Measurements from ENCODE around the gene RCC1. TPM values are rescaled to one million over a fixed set of nuclear protein-coding genes. Genes with fewer than 3 reads are reported as not detected.

The RCC1 gene
- total RNA-seq, 1 experiment from 2014 or later: 103 TPM

DNA sequence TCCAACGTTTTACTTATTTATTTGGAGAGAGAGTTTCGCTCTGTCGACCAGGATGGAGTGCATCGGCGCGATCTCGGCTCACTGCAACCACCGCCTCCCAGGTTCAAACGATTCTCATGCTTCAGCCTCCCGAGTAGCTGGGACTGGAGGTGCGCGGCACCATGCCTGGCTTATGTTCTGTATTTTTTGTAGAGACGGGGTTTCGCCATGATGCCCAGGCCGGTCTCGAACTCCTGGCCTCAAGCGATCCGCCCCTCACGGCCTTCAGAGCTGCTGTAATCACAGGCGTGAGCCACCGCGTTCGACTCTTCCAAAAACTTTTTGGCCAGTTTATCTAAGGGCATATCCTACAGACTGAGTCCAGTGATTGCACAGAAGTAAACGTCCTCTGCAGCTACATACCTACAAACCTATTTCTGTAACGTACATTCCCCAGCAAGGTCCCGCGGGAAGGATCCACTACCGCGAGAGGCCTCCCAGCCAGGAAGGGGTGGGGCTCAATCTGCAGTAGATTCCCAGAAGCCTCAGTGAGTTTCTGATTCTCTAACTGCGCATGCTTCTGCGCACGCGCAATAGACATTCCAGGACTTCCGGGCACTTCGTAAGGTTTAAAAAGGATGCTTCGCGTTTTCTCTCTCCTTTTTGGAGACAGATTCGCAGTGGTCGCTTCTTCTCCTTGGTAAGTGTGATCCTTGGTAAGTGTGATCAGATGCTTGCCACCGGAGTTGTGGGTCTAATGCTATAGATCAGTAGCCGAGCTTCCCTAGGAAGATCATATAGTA is at the start of gene RCC1 (continued):
- TF ChIP-seq, protein P1, sequence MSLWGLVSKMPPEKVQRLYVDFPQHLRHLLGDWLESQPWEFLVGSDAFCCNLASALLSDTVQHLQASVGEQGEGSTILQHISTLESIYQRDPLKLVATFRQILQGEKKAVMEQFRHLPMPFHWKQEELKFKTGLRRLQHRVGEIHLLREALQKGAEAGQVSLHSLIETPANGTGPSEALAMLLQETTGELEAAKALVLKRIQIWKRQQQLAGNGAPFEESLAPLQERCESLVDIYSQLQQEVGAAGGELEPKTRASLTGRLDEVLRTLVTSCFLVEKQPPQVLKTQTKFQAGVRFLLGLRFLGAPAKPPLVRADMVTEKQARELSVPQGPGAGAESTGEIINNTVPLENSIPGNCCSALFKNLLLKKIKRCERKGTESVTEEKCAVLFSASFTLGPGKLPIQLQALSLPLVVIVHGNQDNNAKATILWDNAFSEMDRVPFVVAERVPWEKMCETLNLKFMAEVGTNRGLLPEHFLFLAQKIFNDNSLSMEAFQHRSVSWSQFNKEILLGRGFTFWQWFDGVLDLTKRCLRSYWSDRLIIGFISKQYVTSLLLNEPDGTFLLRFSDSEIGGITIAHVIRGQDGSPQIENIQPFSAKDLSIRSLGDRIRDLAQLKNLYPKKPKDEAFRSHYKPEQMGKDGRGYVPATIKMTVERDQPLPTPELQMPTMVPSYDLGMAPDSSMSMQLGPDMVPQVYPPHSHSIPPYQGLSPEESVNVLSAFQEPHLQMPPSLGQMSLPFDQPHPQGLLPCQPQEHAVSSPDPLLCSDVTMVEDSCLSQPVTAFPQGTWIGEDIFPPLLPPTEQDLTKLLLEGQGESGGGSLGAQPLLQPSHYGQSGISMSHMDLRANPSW (CRISPR knock-in tag; conservative IDR thresholded peaks at IDR 0.05; ENCODE audit: low read depth): no peak
- no peak for TF ChIP-seq GTF2I (CRISPR knock-in tag; conservative IDR thresholded peaks at IDR 0.05)
- no peak for TF ChIP-seq IRF2 (CRISPR knock-in tag; IDR thresholded peaks at IDR 0.05; ENCODE audit: borderline replicate concordance, low read depth)
- TF ChIP-seq ZNF121 (CRISPR knock-in tag; IDR thresholded peaks at IDR 0.05): no peak
- TF ChIP-seq NR1H2 (CRISPR knock-in tag; IDR thresholded peaks at IDR 0.05): no peak
- TF ChIP-seq RELA (CRISPR knock-in tag; IDR thresholded peaks at IDR 0.05; ENCODE audit: borderline replicate concordance): no peak
- no peak for TF ChIP-seq JUN (CRISPR knock-in tag; IDR thresholded peaks at IDR 0.05)
- no peak for TF ChIP-seq ATF1 (CRISPR knock-in tag; IDR thresholded peaks at IDR 0.05)
- TF ChIP-seq ERG (CRISPR knock-in tag; IDR thresholded peaks at IDR 0.05): no peak
- TF ChIP-seq ETV6 (CRISPR knock-in tag; IDR thresholded peaks at IDR 0.05): no peak
- TF ChIP-seq AFF4 (CRISPR knock-in tag; IDR thresholded peaks at IDR 0.05; ENCODE audit: borderline replicate concordance): no peak; the same call in 1 of the 2 replicates
- TF ChIP-seq CREM (CRISPR knock-in tag; IDR thresholded peaks at IDR 0.05): 0 out of 2 replicates have a peak, but pooled peaks have one; percentile 33
- TF ChIP-seq, protein P2, sequence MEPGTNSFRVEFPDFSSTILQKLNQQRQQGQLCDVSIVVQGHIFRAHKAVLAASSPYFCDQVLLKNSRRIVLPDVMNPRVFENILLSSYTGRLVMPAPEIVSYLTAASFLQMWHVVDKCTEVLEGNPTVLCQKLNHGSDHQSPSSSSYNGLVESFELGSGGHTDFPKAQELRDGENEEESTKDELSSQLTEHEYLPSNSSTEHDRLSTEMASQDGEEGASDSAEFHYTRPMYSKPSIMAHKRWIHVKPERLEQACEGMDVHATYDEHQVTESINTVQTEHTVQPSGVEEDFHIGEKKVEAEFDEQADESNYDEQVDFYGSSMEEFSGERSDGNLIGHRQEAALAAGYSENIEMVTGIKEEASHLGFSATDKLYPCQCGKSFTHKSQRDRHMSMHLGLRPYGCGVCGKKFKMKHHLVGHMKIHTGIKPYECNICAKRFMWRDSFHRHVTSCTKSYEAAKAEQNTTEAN (CRISPR knock-in tag; IDR thresholded peaks at IDR 0.05): 0 out of 2 replicates have a peak, but pooled peaks have one; percentile 18
- TF ChIP-seq JAZF1 (CRISPR knock-in tag; IDR thresholded peaks at IDR 0.05): 0 out of 2 replicates have a peak, but pooled peaks have one; percentile 69
- no peak for TF ChIP-seq MXD4 (CRISPR knock-in tag; IDR thresholded peaks at IDR 0.05; ENCODE audit: borderline replicate concordance)

GRCh38 chr1:28456078-28456477 is 49.8 kb upstream of the RCC1 start:
- no peaks in the 10 kb centered on the region for H3K27me3 Mint-ChIP-seq (ENCODE audit: low read depth)
- peaks cover 13% of the 10 kb centered on the region for H3K36me3 Mint-ChIP-seq
- H3K9me3 Mint-ChIP-seq: no peaks in the 10 kb centered on the region
- peak overlapping the region; percentile 81 for H3K27ac Mint-ChIP-seq
- ChIA-PET POLR2A (no interaction called here), CTCF (no interaction called here)
- DNase-seq (ENCODE audit: low spot score): no peak
- peaks cover 14% of the 10 kb centered on the region for H3K4me1 Mint-ChIP-seq
- no peak overlapping the region for H3K4me3 Mint-ChIP-seq
- ATAC-seq: no peak
- TF ChIP-seq ETV6 (CRISPR knock-in tag; IDR thresholded peaks at IDR 0.05) (no peak), NR1H2 (CRISPR knock-in tag; IDR thresholded peaks at IDR 0.05) (no peak), SP1 (CRISPR knock-in tag; conservative IDR thresholded peaks at IDR 0.05) (no peak), JUN (CRISPR knock-in tag; IDR thresholded peaks at IDR 0.05) (no peak), HMGXB4 (CRISPR knock-in tag; IDR thresholded peaks at IDR 0.05) (no peak), SMAD3 (CRISPR knock-in tag; IDR thresholded peaks at IDR 0.05; ENCODE audit: borderline replicate concordance) (no peak), IRF2 (CRISPR knock-in tag; IDR thresholded peaks at IDR 0.05; ENCODE audit: borderline replicate concordance, low read depth) (no peak), KAT7 (CRISPR knock-in tag; IDR thresholded peaks at IDR 0.05; ENCODE audit: borderline replicate concordance) (no peak), CBFB (CRISPR knock-in tag; IDR thresholded peaks at IDR 0.05; ENCODE audit: low read depth) (no peak)
- TF ChIP-seq, protein P2 (CRISPR knock-in tag; IDR thresholded peaks at IDR 0.05): no peak
- TF ChIP-seq, protein P3, sequence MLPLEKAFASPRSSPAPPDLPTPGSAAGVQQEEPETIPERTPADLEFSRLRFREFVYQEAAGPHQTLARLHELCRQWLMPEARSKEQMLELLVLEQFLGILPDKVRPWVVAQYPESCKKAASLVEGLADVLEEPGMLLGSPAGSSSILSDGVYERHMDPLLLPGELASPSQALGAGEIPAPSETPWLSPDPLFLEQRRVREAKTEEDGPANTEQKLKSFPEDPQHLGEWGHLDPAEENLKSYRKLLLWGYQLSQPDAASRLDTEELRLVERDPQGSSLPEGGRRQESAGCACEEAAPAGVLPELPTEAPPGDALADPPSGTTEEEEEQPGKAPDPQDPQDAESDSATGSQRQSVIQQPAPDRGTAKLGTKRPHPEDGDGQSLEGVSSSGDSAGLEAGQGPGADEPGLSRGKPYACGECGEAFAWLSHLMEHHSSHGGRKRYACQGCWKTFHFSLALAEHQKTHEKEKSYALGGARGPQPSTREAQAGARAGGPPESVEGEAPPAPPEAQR (CRISPR knock-in tag; IDR thresholded peaks at IDR 0.05): no peak
